ENCODE results near the gene PDIA2.

PDIA2 gene

DNA sequence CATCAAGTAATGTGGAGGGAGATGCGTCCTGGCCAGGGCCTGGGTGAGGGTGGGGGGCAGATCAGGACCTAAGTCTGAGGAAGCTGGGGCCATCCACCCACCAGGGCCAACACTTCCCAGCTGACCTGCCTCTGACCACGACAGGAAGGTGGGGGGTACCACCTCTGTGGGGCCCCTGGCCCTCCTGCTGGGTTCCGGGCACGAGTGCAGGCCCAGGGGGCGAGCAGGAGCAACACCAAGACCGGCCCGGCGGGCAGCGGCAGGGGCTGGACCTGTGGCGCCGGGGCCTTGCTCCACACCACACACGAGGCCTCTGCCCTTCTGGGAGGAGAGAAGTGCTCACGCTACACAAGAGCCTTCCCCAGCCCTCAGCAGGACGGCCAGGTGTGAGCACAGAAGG lies 13.3 kb downstream of the PDIA2 start:
- DNase-seq (ENCODE audit: extremely low read depth in 1 of 2, low read depth in 1 of 2), result no peak

GRCh38 chr16:296806-297510 lies 14.0 kb downstream of the PDIA2 start:
- DNase-seq (ENCODE audit: extremely low read depth in 1 of 2, low read depth in 1 of 2), result no peak

DNA sequence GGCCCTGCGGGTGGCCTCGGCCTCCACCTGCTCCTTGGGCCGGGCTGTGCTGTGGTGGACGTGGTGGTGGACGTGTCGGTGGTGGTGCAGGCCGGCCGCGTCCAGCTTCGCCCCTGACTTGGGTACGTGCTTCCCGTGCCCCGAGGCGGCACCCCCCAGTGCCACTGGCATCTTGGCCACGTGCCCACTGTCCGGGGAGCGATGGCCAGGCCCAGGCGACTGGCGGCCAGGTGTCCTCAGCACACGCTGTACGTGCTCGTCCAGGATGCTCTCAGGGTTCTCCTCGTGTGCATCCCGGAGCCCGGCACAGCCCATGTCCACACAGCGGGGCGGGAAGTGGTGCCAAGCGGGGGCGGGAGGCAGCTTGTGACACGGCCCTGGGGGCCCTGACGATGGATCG lies 14.9 kb downstream of the PDIA2 start:
- no peak for DNase-seq (ENCODE audit: extremely low read depth in 1 of 2, low read depth in 1 of 2)

GRCh38 chr16:301235-301634 lies 18.3 kb downstream of the PDIA2 start:
- DNase-seq (ENCODE audit: extremely low read depth in 1 of 2, low read depth in 1 of 2), result no peak

GRCh38 chr16:301950-302349 lies 19.0 kb downstream of the PDIA2 start:
- no peak for DNase-seq (ENCODE audit: extremely low read depth in 1 of 2, low read depth in 1 of 2)

DNA sequence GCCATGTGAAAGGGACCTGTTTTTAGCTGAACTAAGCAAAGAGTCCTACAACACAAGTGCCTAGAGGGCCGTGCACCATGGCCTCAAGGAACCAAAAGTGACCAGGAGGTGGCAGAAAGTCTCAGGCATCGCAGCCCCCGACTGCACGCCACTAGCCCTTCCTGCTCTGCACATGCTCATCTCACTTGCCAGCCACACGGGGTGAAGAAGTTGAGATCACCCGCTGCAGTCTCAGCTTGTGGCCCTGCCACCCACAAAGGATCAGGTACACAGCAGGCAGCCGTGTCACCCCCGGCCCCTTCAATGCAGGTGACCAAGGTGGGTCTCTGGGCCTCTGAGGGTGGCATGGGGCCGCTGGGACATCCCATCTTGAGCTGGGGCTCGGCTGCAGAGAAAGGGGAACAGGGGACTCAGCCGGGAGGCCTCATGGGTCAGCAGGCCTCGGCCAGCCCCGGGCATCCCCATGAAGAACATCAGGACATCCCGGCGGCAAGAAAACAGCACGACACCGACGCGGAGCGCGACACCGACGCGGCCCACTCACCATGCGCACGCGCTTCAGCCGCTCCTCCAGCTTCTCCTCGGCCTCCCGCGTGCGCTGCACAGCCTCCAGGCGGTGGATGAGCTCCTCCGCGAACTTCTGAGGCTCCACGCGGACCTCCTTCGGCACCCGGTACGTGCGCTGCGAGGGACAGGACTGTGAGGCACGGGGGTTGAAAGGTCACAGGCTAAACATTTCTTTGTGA lies 21.0 kb downstream of the PDIA2 start:
- DNase-seq (ENCODE audit: extremely low read depth in 1 of 2, low read depth in 1 of 2), result no peak

- DNase-seq (ENCODE audit: extremely low read depth in 1 of 2, low read depth in 1 of 2), result no peak
These were observed 23.1 kb downstream of the PDIA2 start for GRCh38 chr16:305916-306626.

DNA sequence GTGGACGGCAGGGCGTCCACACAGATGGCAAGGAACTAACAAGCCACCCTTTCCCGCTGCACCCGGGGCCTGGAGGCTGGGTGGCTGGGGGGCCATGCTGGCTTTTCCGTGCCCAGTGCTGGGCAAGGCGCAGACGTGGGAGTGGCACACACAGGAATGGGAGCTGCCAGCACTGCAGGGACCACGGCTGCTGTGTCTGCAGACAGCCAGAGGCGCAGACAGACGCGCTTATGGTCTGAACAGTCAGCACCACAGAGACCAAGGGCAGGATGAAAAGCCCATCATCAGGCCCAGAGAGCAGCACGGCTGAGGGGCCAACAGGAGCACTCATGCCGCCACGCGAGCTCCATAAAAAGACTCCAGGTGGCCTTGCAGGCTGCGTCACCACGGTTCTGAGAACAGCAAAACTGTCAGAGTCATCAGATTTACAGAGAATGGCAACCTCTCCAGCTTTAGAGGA lies 24.0 kb downstream of the PDIA2 start:
- DNase-seq (ENCODE audit: extremely low read depth in 1 of 2, low read depth in 1 of 2), result no peak

DNA sequence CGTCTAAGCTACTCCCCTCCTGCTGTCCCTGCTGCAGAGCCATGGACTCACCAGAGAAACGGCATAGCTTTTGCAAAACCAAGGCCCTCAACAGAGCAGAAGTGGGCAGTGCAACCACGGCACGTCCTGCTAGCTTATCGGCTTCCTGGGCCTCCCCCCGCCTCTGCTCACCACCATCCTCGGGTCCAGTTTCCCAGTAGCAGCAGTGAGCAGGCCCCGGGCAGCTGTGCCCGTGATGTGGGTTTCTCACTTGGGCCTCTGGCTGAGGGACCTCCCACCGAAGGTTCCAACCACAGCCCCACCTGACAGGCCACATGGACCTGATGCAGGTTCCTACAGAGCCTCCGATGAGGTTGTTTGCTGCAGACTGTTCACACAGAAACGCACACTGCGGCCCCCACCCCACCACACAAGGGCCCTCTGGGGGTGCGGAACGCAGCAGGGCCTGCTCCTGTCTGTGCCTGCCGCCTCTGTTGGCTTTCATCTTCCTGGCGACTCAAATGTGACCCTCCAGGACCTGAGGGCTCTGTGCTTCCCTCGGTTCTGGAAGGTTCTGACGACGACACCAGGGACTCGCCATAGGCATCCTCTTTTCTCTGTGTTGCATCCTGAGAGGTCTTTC lies 24.8 kb downstream of the PDIA2 start:
- DNase-seq (ENCODE audit: extremely low read depth in 1 of 2, low read depth in 1 of 2), result no peak

- no peak for DNase-seq (ENCODE audit: extremely low read depth in 1 of 2, low read depth in 1 of 2)
These were observed 26.5 kb downstream of the PDIA2 start for GRCh38 chr16:309476-309875.

GRCh38 chr16:311725-312124 lies 28.8 kb downstream of the PDIA2 start:
- DNase-seq (ENCODE audit: extremely low read depth in 1 of 2, low read depth in 1 of 2), result no peak

GRCh38 chr16:314351-314750 lies 31.4 kb downstream of the PDIA2 start:
- no peak for DNase-seq (ENCODE audit: extremely low read depth in 1 of 2, low read depth in 1 of 2)

GRCh38 chr16:314795-315299 lies 31.9 kb downstream of the PDIA2 start:
- no peak for DNase-seq (ENCODE audit: extremely low read depth in 1 of 2, low read depth in 1 of 2)

- no peak for DNase-seq (ENCODE audit: extremely low read depth in 1 of 2, low read depth in 1 of 2)
These were observed 33.9 kb downstream of the PDIA2 start for GRCh38 chr16:316741-317464.

DNA sequence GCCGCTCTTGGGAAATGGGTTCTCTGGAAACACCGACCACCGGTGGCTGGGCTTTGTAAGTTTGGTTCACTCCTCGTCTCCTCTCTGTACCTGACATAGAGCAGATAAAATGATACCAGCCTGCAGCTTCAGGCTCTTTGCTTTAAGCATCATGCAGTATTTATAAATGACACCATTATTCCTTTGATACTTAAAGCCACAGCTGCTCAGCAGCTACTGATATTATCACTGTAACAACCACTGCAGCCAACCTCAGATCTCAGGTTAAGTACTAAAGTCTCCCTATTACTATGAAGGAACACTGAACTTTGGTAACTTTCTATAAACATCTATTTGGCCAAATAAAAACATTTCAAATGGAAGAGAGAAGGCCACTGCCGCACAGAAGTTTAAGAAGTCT lies 34.6 kb downstream of the PDIA2 start:
- no peak for DNase-seq (ENCODE audit: extremely low read depth in 1 of 2, low read depth in 1 of 2)

GRCh38 chr16:318628-319027 lies 35.7 kb downstream of the PDIA2 start:
- DNase-seq (ENCODE audit: extremely low read depth in 1 of 2, low read depth in 1 of 2), result no peak

GRCh38 chr16:320206-320605 lies 37.2 kb downstream of the PDIA2 start:
- no peak for DNase-seq (ENCODE audit: extremely low read depth in 1 of 2, low read depth in 1 of 2)

- DNase-seq (ENCODE audit: extremely low read depth in 1 of 2, low read depth in 1 of 2), result no peak
These were observed 38.6 kb downstream of the PDIA2 start for GRCh38 chr16:321532-321931.

GRCh38 chr16:322476-323143 lies 39.6 kb downstream of the PDIA2 start:
- no peak for DNase-seq (ENCODE audit: extremely low read depth in 1 of 2, low read depth in 1 of 2)

DNA sequence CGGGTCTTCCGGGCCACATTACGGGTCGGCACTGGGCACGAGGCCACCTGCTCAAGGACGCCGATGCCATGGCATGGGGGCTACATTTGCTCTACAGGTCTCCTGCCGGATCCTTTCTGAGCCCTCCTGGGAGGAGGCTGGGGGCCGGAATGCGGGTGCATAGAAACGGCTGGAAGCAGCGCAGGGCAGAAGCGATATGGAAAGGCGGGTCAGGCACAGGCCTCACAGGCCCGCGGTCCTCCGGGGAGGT lies 41.2 kb downstream of the PDIA2 start:
- no peak for DNase-seq (ENCODE audit: extremely low read depth in 1 of 2, low read depth in 1 of 2)
